Body of pancreas (tissue), 4 donors: Measurements from ENCODE around the gene FAM117A.

Experiments
- POLR2A ChIP-seq, 3 donors: fragments of 450-650 bp; IDR thresholded peaks; one replicate each; pipeline ENCODE4 v1.6.1; 2016; ENCODE audit warnings: antibody characterized with exemption in 3 of 3, mild to moderate bottlenecking in 2 of 3
- TF ChIP-seq, protein P1 (sequence below), 7 experiments: fragments of 450-650 bp in 4 of 7; fragments of 200-600 bp in 3 of 7; sonication (generic) in 3 of 7; IDR thresholded peaks; one replicate each; pipeline ENCODE4 v1.5.1; 2016 to 2019; ENCODE audit warnings: antibody characterized with exemption in 7 of 7

GRCh38 chr17:49707246-49707607, 56.7 kb downstream of the FAM117A start:
- TF ChIP-seq POLR2A (IDR thresholded peaks at IDR 0.05), result no peak
- TF ChIP-seq, protein P1, sequence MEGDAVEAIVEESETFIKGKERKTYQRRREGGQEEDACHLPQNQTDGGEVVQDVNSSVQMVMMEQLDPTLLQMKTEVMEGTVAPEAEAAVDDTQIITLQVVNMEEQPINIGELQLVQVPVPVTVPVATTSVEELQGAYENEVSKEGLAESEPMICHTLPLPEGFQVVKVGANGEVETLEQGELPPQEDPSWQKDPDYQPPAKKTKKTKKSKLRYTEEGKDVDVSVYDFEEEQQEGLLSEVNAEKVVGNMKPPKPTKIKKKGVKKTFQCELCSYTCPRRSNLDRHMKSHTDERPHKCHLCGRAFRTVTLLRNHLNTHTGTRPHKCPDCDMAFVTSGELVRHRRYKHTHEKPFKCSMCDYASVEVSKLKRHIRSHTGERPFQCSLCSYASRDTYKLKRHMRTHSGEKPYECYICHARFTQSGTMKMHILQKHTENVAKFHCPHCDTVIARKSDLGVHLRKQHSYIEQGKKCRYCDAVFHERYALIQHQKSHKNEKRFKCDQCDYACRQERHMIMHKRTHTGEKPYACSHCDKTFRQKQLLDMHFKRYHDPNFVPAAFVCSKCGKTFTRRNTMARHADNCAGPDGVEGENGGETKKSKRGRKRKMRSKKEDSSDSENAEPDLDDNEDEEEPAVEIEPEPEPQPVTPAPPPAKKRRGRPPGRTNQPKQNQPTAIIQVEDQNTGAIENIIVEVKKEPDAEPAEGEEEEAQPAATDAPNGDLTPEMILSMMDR (IDR thresholded peaks at IDR 0.05), result no peak
